ENCODE measurements around the gene COL5A2. TPM values are rescaled to one million over a fixed set of nuclear protein-coding genes. Genes with fewer than 3 reads are reported as not detected.

Gene COL5A2
- total RNA-seq, 2 donors from 2014 or later = 99.4 to 135 TPM

- Histone ChIP-seq H3K27ac (peak overlapping the region; percentile 41 to 48), H3K4me1 (ENCODE audit: control insufficient read depth in 1 of 2, low read depth in 2 of 2) (peaks cover 27 to 77% of the 10 kb centered on the region in 2 donors), H3K9me3 (no peaks in the 10 kb centered on the region), H3K4me3 (no peak overlapping the region), H3K27me3 (replicated peaks; ENCODE audit: insufficient read depth) (no peaks in the 10 kb centered on the region), H3K36me3 (no peaks in the 10 kb centered on the region)
- no peak for ATAC-seq (ENCODE audit: insufficient number of reproducible peaks, low FRiP score, low read depth)
- no peak for DNase-seq (ENCODE audit: low spot score)
- TF ChIP-seq, protein P1, sequence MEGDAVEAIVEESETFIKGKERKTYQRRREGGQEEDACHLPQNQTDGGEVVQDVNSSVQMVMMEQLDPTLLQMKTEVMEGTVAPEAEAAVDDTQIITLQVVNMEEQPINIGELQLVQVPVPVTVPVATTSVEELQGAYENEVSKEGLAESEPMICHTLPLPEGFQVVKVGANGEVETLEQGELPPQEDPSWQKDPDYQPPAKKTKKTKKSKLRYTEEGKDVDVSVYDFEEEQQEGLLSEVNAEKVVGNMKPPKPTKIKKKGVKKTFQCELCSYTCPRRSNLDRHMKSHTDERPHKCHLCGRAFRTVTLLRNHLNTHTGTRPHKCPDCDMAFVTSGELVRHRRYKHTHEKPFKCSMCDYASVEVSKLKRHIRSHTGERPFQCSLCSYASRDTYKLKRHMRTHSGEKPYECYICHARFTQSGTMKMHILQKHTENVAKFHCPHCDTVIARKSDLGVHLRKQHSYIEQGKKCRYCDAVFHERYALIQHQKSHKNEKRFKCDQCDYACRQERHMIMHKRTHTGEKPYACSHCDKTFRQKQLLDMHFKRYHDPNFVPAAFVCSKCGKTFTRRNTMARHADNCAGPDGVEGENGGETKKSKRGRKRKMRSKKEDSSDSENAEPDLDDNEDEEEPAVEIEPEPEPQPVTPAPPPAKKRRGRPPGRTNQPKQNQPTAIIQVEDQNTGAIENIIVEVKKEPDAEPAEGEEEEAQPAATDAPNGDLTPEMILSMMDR (IDR thresholded peaks at IDR 0.05) = no peak
Measured at GRCh38 chr2:189151906-189152305, 27.7 kb downstream of the COL5A2 start.

- ATAC-seq (ENCODE audit: insufficient number of reproducible peaks, low FRiP score, low read depth) (no peak), DNase-seq (ENCODE audit: low spot score) (no peak)
- H3K4me1 ChIP-seq (ENCODE audit: control insufficient read depth in 1 of 2, low read depth in 2 of 2) = peaks cover 34 to 83% of the 10 kb centered on the region in 2 donors
- TF ChIP-seq, protein P1 (IDR thresholded peaks at IDR 0.05) = no peak
- no peaks in the 10 kb centered on the region for H3K9me3 ChIP-seq
- no peaks in the 10 kb centered on the region for H3K27me3 ChIP-seq (replicated peaks; ENCODE audit: insufficient read depth)
- H3K4me3 ChIP-seq = no peak overlapping the region
- H3K36me3 ChIP-seq = no peaks in the 10 kb centered on the region
- peak overlapping the region in 1 of 2 donors; percentile 50 for H3K27ac ChIP-seq
Measured at GRCh38 chr2:189150033-189150432, 29.5 kb downstream of the COL5A2 start.

DNA sequence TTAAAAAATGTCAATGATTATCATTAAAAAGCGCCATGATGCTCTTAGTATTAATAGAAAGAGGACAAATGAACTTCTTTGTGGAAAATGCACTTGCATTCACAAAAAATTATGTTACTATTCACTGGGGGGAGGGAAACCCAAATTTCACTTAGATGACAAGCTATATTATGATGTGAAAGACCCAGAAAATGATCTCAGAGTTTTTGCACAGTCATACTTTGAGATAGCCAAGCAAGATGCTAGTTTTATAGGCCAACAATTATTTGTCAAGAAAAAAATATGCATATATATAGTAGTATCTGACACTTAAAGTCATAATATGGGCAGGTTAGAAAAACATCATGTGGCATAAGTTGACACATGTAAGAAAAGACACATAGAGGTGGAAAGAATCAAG is 31.6 kb downstream of the COL5A2 start:
- H3K27me3 ChIP-seq (replicated peaks; ENCODE audit: insufficient read depth) = no peaks in the 10 kb centered on the region
- ATAC-seq (ENCODE audit: insufficient number of reproducible peaks, low FRiP score, low read depth) (no peak), DNase-seq (ENCODE audit: low spot score) (no peak)
- H3K4me3 ChIP-seq = no peak overlapping the region
- H3K4me1 ChIP-seq (ENCODE audit: control insufficient read depth in 1 of 2, low read depth in 2 of 2) = peaks cover 34 to 77% of the 10 kb centered on the region in 2 donors
- H3K36me3 ChIP-seq = no peaks in the 10 kb centered on the region
- no peak overlapping the region for H3K27ac ChIP-seq
- TF ChIP-seq, protein P1 (IDR thresholded peaks at IDR 0.05) = no peak
- no peaks in the 10 kb centered on the region for H3K9me3 ChIP-seq

DNA sequence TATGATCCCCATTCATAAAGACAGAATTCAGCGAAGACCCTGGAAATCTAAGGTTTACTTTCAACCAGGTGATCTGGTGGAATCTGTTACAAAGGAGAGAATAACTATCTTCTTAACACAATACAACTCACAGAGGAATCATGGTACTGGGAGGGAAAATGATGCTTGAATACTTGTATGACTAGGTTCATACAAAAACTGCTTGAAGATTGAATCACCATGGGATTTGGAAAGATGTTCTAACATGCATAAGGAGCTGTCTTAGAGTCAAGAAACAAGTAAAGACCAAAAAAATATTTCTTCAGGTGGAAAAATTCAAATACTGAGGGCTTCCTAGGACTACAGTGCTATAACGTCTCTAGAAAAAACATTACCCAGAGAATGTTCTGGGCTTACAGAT is 32.2 kb downstream of the COL5A2 start:
- Histone ChIP-seq H3K9me3 (no peaks in the 10 kb centered on the region), H3K4me3 (no peak overlapping the region), H3K4me1 (ENCODE audit: control insufficient read depth in 1 of 2, low read depth in 2 of 2) (peaks cover 29 to 71% of the 10 kb centered on the region in 2 donors), H3K36me3 (no peaks in the 10 kb centered on the region), H3K27me3 (replicated peaks; ENCODE audit: insufficient read depth) (no peaks in the 10 kb centered on the region), H3K27ac (no peak overlapping the region)
- TF ChIP-seq, protein P1 (IDR thresholded peaks at IDR 0.05) = no peak
- DNase-seq (ENCODE audit: low spot score) = no peak
- ATAC-seq (ENCODE audit: insufficient number of reproducible peaks, low FRiP score, low read depth) = no peak

DNA sequence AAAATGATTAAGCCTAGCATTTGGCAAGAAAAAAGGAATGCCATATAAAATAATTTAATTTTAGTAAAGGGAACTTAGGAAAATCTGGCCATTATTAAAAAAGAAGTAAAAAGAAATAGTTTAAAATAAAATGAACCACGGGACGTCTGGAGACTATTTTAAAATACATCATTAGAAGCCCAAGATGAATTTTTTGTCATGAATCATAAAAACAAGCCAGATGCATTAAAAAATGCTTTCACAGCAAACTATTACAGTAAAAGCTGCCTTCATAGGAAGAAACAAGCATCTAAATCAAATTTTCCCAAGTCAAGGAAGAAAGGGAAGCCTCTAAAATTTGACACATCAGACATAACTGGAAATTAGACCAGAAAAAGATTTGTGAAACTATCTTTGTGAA is 33.0 kb downstream of the COL5A2 start:
- ATAC-seq (ENCODE audit: insufficient number of reproducible peaks, low FRiP score, low read depth) (no peak), DNase-seq (ENCODE audit: low spot score) (no peak)
- H3K27ac ChIP-seq = peak overlapping the region; percentile 6 to 33

More for the DNA sequence above, 33.0 kb downstream of the COL5A2 start:
- no peaks in the 10 kb centered on the region for H3K36me3 ChIP-seq
- H3K9me3 ChIP-seq = no peaks in the 10 kb centered on the region
- H3K4me1 ChIP-seq (ENCODE audit: control insufficient read depth in 1 of 2, low read depth in 2 of 2) = peaks cover 26 to 63% of the 10 kb centered on the region in 2 donors
- H3K4me3 ChIP-seq = no peak overlapping the region
- TF ChIP-seq, protein P1 (IDR thresholded peaks at IDR 0.05) = no peak
- H3K27me3 ChIP-seq (replicated peaks; ENCODE audit: insufficient read depth) = no peaks in the 10 kb centered on the region
